Measurements from ENCODE around the gene PKNOX2. TPM values are rescaled to one million over a fixed set of nuclear protein-coding genes. Genes with fewer than 3 reads are reported as not detected.
A peak's percentile ranks its signal among the peaks of the same experiment; 100 is the strongest.

Gene PKNOX2
- total RNA-seq, 1 experiment from 2014 or later, result not detected

DNA sequence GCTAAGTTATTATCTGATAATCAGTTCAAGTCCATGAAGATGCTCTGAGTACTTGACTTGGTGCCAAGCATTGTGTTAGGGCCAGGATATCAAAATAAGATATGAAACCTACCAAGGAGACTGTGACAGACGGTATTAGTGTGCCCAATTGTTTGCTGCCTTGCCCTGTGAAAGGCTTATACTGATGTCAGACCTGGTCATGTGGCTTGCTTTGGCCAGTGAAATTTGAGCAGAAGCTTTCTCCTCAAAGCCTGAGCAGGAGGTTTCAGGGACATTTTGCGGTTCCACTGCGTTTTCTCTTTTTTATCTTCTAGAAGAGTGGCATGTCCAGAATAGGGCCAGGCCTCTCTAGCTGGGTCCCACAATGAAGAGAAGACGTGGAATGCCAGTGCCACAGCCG lies 15.8 kb upstream of the PKNOX2 start:
- Histone ChIP-seq H3K4me1 (no peaks in the 10 kb centered on the region), H3K27me3 (replicated peaks; ENCODE audit: control insufficient read depth, insufficient read depth, low read length) (peaks cover 1% of the 10 kb centered on the region; the same call in 1 of the 2 replicates), H3K4me3 (ENCODE audit: low read depth, low read length) (no peak overlapping the region), H3K9me3 (no peaks in the 10 kb centered on the region), H3K36me3 (ENCODE audit: control insufficient read depth, insufficient read depth, low read length) (no peaks in the 10 kb centered on the region)
- Mint-ChIP-seq H3K4me1 (ENCODE audit: low read depth, unreplicated experiment) (no peaks in the 10 kb centered on the region), H3K27ac (ENCODE audit: unreplicated experiment) (no peak overlapping the region), H3K27me3 (ENCODE audit: insufficient read depth, unreplicated experiment) (peaks cover 20% of the 10 kb centered on the region), H3K4me3 (ENCODE audit: unreplicated experiment) (no peak overlapping the region), H3K36me3 (ENCODE audit: insufficient read depth, unreplicated experiment) (no peaks in the 10 kb centered on the region), H3K9me3 (ENCODE audit: unreplicated experiment) (no peaks in the 10 kb centered on the region)
- CTCF ChIA-PET, result interaction anchor here (1.2 kb wide), 1 partner anchor 16 kb away, joined by 3 read pairs; no protein-coding TSS in a partner anchor
- peak in 1 of 2 experiments; percentile 14 for DNase-seq
- TF ChIP-seq, protein P1, sequence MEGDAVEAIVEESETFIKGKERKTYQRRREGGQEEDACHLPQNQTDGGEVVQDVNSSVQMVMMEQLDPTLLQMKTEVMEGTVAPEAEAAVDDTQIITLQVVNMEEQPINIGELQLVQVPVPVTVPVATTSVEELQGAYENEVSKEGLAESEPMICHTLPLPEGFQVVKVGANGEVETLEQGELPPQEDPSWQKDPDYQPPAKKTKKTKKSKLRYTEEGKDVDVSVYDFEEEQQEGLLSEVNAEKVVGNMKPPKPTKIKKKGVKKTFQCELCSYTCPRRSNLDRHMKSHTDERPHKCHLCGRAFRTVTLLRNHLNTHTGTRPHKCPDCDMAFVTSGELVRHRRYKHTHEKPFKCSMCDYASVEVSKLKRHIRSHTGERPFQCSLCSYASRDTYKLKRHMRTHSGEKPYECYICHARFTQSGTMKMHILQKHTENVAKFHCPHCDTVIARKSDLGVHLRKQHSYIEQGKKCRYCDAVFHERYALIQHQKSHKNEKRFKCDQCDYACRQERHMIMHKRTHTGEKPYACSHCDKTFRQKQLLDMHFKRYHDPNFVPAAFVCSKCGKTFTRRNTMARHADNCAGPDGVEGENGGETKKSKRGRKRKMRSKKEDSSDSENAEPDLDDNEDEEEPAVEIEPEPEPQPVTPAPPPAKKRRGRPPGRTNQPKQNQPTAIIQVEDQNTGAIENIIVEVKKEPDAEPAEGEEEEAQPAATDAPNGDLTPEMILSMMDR (IDR thresholded peaks at IDR 0.05; ENCODE audit: insufficient read depth in 1 of 2, low read depth in 1 of 2, low read length in 1 of 2, severe bottlenecking in 1 of 2, unreplicated experiment in 1 of 2), result no peak
- BruUV-seq (replicated peaks), result no TSS peak
- POLR2A ChIA-PET, result no interaction called here
- intact Hi-C loops (cut with micrococcal nuclease; ENCODE audit: unreplicated experiment), result no loop called here

DNA sequence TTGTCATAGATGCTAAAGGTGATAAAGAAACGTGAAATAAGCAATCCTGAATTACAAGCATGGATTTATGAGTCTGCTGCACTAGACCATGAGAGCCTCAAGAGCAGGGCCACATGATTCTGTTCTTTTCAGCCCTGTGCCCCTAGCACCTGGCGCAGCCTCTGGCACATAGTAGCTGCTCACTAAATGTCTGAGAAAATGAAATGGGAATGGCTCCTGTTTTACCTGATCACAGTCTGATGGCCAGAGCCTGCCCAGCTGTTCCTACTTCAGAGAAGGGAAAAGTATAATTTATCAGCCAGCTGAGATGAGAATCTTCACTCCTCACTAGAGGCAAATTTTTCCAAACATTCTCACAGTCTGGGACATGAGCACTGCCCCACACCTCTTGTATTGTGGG lies 10.7 kb upstream of the PKNOX2 start:
- Histone ChIP-seq H3K4me3 (ENCODE audit: low read depth, low read length) (no peak overlapping the region), H3K9me3 (peaks cover 9% of the 10 kb centered on the region; the same call in 1 of the 2 replicates), H3K36me3 (ENCODE audit: control insufficient read depth, insufficient read depth, low read length) (no peaks in the 10 kb centered on the region), H3K27me3 (replicated peaks; ENCODE audit: control insufficient read depth, insufficient read depth, low read length) (peaks cover 1% of the 10 kb centered on the region; the same call in 1 of the 2 replicates), H3K4me1 (no peaks in the 10 kb centered on the region)
- H3K4me1 Mint-ChIP-seq (ENCODE audit: low read depth, unreplicated experiment), result no peaks in the 10 kb centered on the region
- H3K36me3 Mint-ChIP-seq (ENCODE audit: insufficient read depth, unreplicated experiment), result no peaks in the 10 kb centered on the region
- intact Hi-C loops (cut with micrococcal nuclease; ENCODE audit: unreplicated experiment), result no loop called here
- BruUV-seq (replicated peaks), result no TSS peak
- TF ChIP-seq, protein P1 (IDR thresholded peaks at IDR 0.05; ENCODE audit: insufficient read depth in 1 of 2, low read depth in 1 of 2, low read length in 1 of 2, severe bottlenecking in 1 of 2, unreplicated experiment in 1 of 2), result no peak
- peaks cover 9% of the 10 kb centered on the region for H3K9me3 Mint-ChIP-seq (ENCODE audit: unreplicated experiment)
- no peak overlapping the region for H3K4me3 Mint-ChIP-seq (ENCODE audit: unreplicated experiment)
- CTCF ChIA-PET, result interaction anchor here (0.6 kb wide), 1 partner anchor 74 kb away, joined by 3 read pairs; no protein-coding TSS in a partner anchor
- peak in 1 of 2 experiments; percentile 13 for DNase-seq
- no peak overlapping the region for H3K27ac Mint-ChIP-seq (ENCODE audit: unreplicated experiment)
- H3K27me3 Mint-ChIP-seq (ENCODE audit: insufficient read depth, unreplicated experiment), result peaks cover 27% of the 10 kb centered on the region
- POLR2A ChIA-PET, result no interaction called here

DNA sequence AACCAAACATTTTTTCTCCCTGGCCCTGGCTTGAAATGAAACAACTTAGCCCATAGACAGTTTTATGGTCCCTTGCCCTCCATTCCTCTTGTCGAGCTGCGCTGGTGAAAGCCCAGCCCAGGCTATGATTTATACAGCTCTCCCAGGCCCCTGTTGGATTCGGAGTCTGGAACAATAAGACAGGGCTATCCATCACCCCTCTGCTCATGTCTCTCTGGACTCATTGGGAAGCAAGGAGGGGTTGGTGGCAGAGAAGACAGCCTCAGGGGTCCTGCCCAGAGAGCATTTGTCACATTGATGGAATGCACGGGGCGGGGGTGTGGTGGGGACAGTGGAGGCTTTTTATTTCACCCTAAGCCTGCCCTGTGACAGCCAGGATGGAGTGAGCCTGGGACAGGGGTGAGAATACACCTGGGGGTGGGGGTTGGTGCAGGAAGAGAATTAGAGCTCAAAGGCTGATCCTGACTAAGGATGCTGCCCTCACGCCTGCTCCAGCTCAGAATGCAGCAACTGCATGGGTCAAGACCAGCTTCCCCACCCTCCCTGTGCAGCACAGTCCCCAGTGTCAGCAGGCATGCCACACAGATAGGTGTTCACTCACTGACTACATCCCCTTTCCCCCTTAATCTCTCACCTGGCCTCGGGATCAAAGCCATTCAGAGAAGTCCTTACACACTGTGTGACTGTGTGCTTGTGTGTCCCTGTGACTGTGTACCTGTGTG lies 10.0 kb upstream of the PKNOX2 start:
- POLR2A ChIA-PET, result no interaction called here
- H3K4me1 Mint-ChIP-seq (ENCODE audit: low read depth, unreplicated experiment), result no peaks in the 10 kb centered on the region

More for the DNA sequence above, 10.0 kb upstream of the PKNOX2 start:
- H3K9me3 ChIP-seq, result peaks cover 9% of the 10 kb centered on the region; the same call in 1 of the 2 replicates
- no peak overlapping the region for H3K4me3 ChIP-seq (ENCODE audit: low read depth, low read length)
- no peaks in the 10 kb centered on the region for H3K36me3 ChIP-seq (ENCODE audit: control insufficient read depth, insufficient read depth, low read length)
- H3K4me3 Mint-ChIP-seq (ENCODE audit: unreplicated experiment), result no peak overlapping the region
- intact Hi-C loops (cut with micrococcal nuclease; ENCODE audit: unreplicated experiment), result no loop called here
- CTCF ChIA-PET, result interaction anchor here (0.6 kb wide), 2 partner anchors 73 to 220 kb away, joined by 3 to 4 read pairs; no protein-coding TSS in a partner anchor
- no peaks in the 10 kb centered on the region for H3K4me1 ChIP-seq
- H3K27ac Mint-ChIP-seq (ENCODE audit: unreplicated experiment), result no peak overlapping the region
- H3K27me3 ChIP-seq (replicated peaks; ENCODE audit: control insufficient read depth, insufficient read depth, low read length), result peaks cover 1% of the 10 kb centered on the region; the same call in 1 of the 2 replicates
- peaks cover 28% of the 10 kb centered on the region for H3K27me3 Mint-ChIP-seq (ENCODE audit: insufficient read depth, unreplicated experiment)
- H3K9me3 Mint-ChIP-seq (ENCODE audit: unreplicated experiment), result peaks cover 9% of the 10 kb centered on the region
- no TSS peak for BruUV-seq (replicated peaks)
- DNase-seq, result peak in 1 of 2 experiments; percentile 64
- H3K36me3 Mint-ChIP-seq (ENCODE audit: insufficient read depth, unreplicated experiment), result no peaks in the 10 kb centered on the region
- TF ChIP-seq, protein P1 (IDR thresholded peaks at IDR 0.05; ENCODE audit: insufficient read depth in 1 of 2, low read depth in 1 of 2, low read length in 1 of 2, severe bottlenecking in 1 of 2, unreplicated experiment in 1 of 2), result no peak

All from Caco-2 (cell line).